ENCODE measurements around the gene CIROP.

CIROP gene

GRCh38 chr14:23106747-23107045 lies 1.9 kb upstream of the CIROP start:
- H3K4me3 ChIP-seq (ENCODE audit: low read length), result no peak overlapping the region
- no peak overlapping the region for H3K4me2 ChIP-seq (ENCODE audit: low read length)
- no peaks in the 10 kb centered on the region for H3K9me2 ChIP-seq (replicated peaks; ENCODE audit: control insufficient read depth, low read length)
- no peaks in the 10 kb centered on the region for H3F3A ChIP-seq (ENCODE audit: control insufficient read depth, insufficient read depth)
- H3K79me2 ChIP-seq (ENCODE audit: control insufficient read depth, low read length), result no peaks in the 10 kb centered on the region
- no peaks in the 10 kb centered on the region for H3K36me3 ChIP-seq (ENCODE audit: control insufficient read depth, low read length)
- H4K20me1 ChIP-seq (ENCODE audit: control insufficient read depth, insufficient read depth, low read depth, low read length), result no peaks in the 10 kb centered on the region
- TF ChIP-seq CTCF (IDR thresholded peaks at IDR 0.05; ENCODE audit: low read depth, low read length, poor library complexity, severe bottlenecking) (no peak), EZH2phosphoT487 (IDR thresholded peaks at IDR 0.05; ENCODE audit: borderline replicate concordance, low read length) (no peak)
- peaks cover 12% of the 10 kb centered on the region for H3K4me1 ChIP-seq (ENCODE audit: control insufficient read depth, low read length)
- H3K27me3 ChIP-seq (ENCODE audit: control insufficient read depth, low read length), result peaks cover 13% of the 10 kb centered on the region
- no peaks in the 10 kb centered on the region for H3K9me3 ChIP-seq (ENCODE audit: control insufficient read depth, insufficient read depth, low read length)
- H3K27ac ChIP-seq (ENCODE audit: low read depth, low read length), result no peak overlapping the region

GRCh38 chr14:23105348-23105824 lies 597 bp upstream of the CIROP start:
- H3K4me2 ChIP-seq (ENCODE audit: low read length), result no peak overlapping the region
- no peak overlapping the region for H3K27ac ChIP-seq (ENCODE audit: low read depth, low read length)
- no peaks in the 10 kb centered on the region for H4K20me1 ChIP-seq (ENCODE audit: control insufficient read depth, insufficient read depth, low read depth, low read length)

GRCh38 chr14:23104070-23104590 lies 659 bp downstream of the CIROP start:
- no peaks in the 10 kb centered on the region for H3K36me3 ChIP-seq (ENCODE audit: control insufficient read depth, low read length)
- TF ChIP-seq CTCF (IDR thresholded peaks at IDR 0.05; ENCODE audit: low read depth, low read length, poor library complexity, severe bottlenecking), result no peak
- TF ChIP-seq EZH2phosphoT487 (IDR thresholded peaks at IDR 0.05; ENCODE audit: borderline replicate concordance, low read length), result no peak
- no peaks in the 10 kb centered on the region for H4K20me1 ChIP-seq (ENCODE audit: control insufficient read depth, insufficient read depth, low read depth, low read length)
- peaks cover 12% of the 10 kb centered on the region for H3K4me1 ChIP-seq (ENCODE audit: control insufficient read depth, low read length)
- no peaks in the 10 kb centered on the region for H3F3A ChIP-seq (ENCODE audit: control insufficient read depth, insufficient read depth)
- no peaks in the 10 kb centered on the region for H3K9me2 ChIP-seq (replicated peaks; ENCODE audit: control insufficient read depth, low read length)
- no peaks in the 10 kb centered on the region; the same call in 1 of the 2 replicates for H3K27me3 ChIP-seq (ENCODE audit: control insufficient read depth, low read length)
- no peak overlapping the region for H3K4me2 ChIP-seq (ENCODE audit: low read length)
- no peaks in the 10 kb centered on the region for H3K79me2 ChIP-seq (ENCODE audit: control insufficient read depth, low read length)
- H3K4me3 ChIP-seq (ENCODE audit: low read length), result no peak overlapping the region
- no peak overlapping the region for H3K27ac ChIP-seq (ENCODE audit: low read depth, low read length)
- H3K9me3 ChIP-seq (ENCODE audit: control insufficient read depth, insufficient read depth, low read length), result no peaks in the 10 kb centered on the region

More at GRCh38 chr14:23105348-23105824, 597 bp upstream of the CIROP start:
- Histone ChIP-seq H3K9me3 (ENCODE audit: control insufficient read depth, insufficient read depth, low read length) (no peaks in the 10 kb centered on the region), H3K36me3 (ENCODE audit: control insufficient read depth, low read length) (no peaks in the 10 kb centered on the region), H3K4me1 (ENCODE audit: control insufficient read depth, low read length) (peaks cover 12% of the 10 kb centered on the region), H3K27me3 (ENCODE audit: control insufficient read depth, low read length) (peaks cover 4% of the 10 kb centered on the region), H3K79me2 (ENCODE audit: control insufficient read depth, low read length) (no peaks in the 10 kb centered on the region), H3K4me3 (ENCODE audit: low read length) (no peak overlapping the region), H3F3A (ENCODE audit: control insufficient read depth, insufficient read depth) (no peaks in the 10 kb centered on the region), H3K9me2 (replicated peaks; ENCODE audit: control insufficient read depth, low read length) (no peaks in the 10 kb centered on the region)
- TF ChIP-seq CTCF (IDR thresholded peaks at IDR 0.05; ENCODE audit: low read depth, low read length, poor library complexity, severe bottlenecking) (no peak), EZH2phosphoT487 (IDR thresholded peaks at IDR 0.05; ENCODE audit: borderline replicate concordance, low read length) (no peak)
